MCF 10A (cell line): ENCODE data around the gene TRIM44. TPM values are rescaled to one million over a fixed set of nuclear protein-coding genes. Genes with fewer than 3 reads are reported as not detected.

Source experiments
- BruUV-seq: library from RNA; stranded (reverse); fragments of 400-500 nt; replicated peaks from 2 replicates; lab custom pipeline; 2021; lab: Mats Ljungman, UMichigan
- CTCF ChIA-PET: fragments of 300-600 bp; sonication (Branson Sonifier 250); formaldehyde crosslinking; extraction: SDS; loops from one replicate; lab custom pipeline; 2021; ENCODE audit warnings: antibody characterized with exemption, inconsistent platforms; lab: Yijun Ruan, JAX
- POLR2A ChIA-PET: fragments of 300-600, 350-650 bp; sonication (Branson Sonifier 250); formaldehyde crosslinking; extraction: SDS; loops from one replicate; lab custom pipeline; 2020; ENCODE audit warnings: antibody characterized with exemption, inconsistent platforms; lab: Yijun Ruan, JAX
- DNase-seq: peaks from one replicate; pipeline ENCODE4 v3.0.0-alpha.2; 2018; ENCODE audit not compliant: unreplicated experiment
- H3K27ac Mint-ChIP-seq: one replicate; pipeline ENCODE4 v1.8.0; 2022; ENCODE audit warnings: mild to moderate bottlenecking, low read depth, mixed read lengths; ENCODE audit not compliant: unreplicated experiment
- H3K27me3 Mint-ChIP-seq: one replicate; pipeline ENCODE4 v1.8.0; 2022; ENCODE audit warnings: mixed read lengths; ENCODE audit not compliant: insufficient read depth, unreplicated experiment
- H3K36me3 Mint-ChIP-seq: one replicate; pipeline ENCODE4 v1.8.0; 2022; ENCODE audit warnings: mild to moderate bottlenecking, moderate library complexity, mixed read lengths; ENCODE audit not compliant: insufficient read depth, unreplicated experiment
- H3K4me1 Mint-ChIP-seq: one replicate; pipeline ENCODE4 v1.8.0; 2022; ENCODE audit warnings: mixed read lengths; ENCODE audit not compliant: insufficient read depth, unreplicated experiment
- H3K4me3 Mint-ChIP-seq: one replicate; pipeline ENCODE4 v1.8.0; 2022; ENCODE audit warnings: mild to moderate bottlenecking, moderate library complexity, mixed read lengths; ENCODE audit not compliant: unreplicated experiment
- H3K9me3 Mint-ChIP-seq: one replicate; pipeline ENCODE4 v1.8.0; 2022; ENCODE audit warnings: mixed read lengths; ENCODE audit not compliant: unreplicated experiment
- CTCF ChIP-seq: fragments of 200-600 bp; IDR thresholded peaks from one replicate; pipeline ENCODE4 v1.8.0; 2022; ENCODE audit warnings: antibody characterized with exemption, mild to moderate bottlenecking; ENCODE audit not compliant: unreplicated experiment
- intact Hi-C: fragments of 100-400 bp; cut with micrococcal nuclease; formaldehyde crosslinking; loops from 2 replicates; pipeline ENCODE4 v1.14.1; 2022
- total RNA-seq: library from RNA; stranded (reverse); gene quantifications from 2 replicates; pipeline ENCODE4 v1.2.3, GENCODE V29; 2022

The TRIM44 gene
- total RNA-seq, 1 experiment from 2014 or later = 103 TPM

DNA sequence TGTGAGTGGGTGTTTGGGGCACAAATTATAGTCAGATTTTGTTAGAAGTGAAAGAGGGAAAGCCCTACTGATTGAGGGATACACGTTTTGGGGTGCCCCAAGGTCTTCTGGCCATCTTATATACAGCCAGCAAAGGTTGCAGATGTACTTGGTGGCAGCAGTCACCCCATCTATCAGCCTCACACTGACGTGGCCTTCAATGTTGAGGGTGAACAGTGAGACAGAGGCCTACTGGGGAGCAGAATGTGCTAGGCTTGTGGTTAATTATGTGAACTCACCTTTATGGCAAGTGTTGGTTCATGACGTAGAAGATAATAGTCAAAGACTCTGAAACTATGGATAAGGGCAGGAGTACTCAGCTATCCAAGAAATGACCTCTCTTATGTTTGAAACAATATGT is 121.2 kb downstream of the TRIM44 start:
- DNase-seq = no peak
- intact Hi-C loops = no loop called here
- no peaks in the 10 kb centered on the region for H3K36me3 Mint-ChIP-seq
- no peak overlapping the region for H3K4me3 Mint-ChIP-seq
- H3K9me3 Mint-ChIP-seq = no peaks in the 10 kb centered on the region
- ChIA-PET POLR2A (interaction anchor here (1.4 to 1.8 kb wide), 2 partner anchors 9 to 36 kb away, joined by 3 to 4 read pairs; no protein-coding TSS in a partner anchor), CTCF (no interaction called here)
- H3K27ac Mint-ChIP-seq = no peak overlapping the region
- no peaks in the 10 kb centered on the region for H3K27me3 Mint-ChIP-seq
- no TSS peak for BruUV-seq
- TF ChIP-seq CTCF = no peak
- peaks cover 30% of the 10 kb centered on the region for H3K4me1 Mint-ChIP-seq

- H3K4me3 Mint-ChIP-seq = no peak overlapping the region
- ChIA-PET POLR2A (interaction anchor here (0.6 to 2.4 kb wide), 3 partner anchors 11 to 37 kb away, joined by 3 to 7 read pairs (median 3); no protein-coding TSS in a partner anchor), CTCF (no interaction called here)
- no peak overlapping the region for H3K27ac Mint-ChIP-seq
- TF ChIP-seq CTCF = no peak
- peaks cover 30% of the 10 kb centered on the region for H3K4me1 Mint-ChIP-seq
- no peaks in the 10 kb centered on the region for H3K27me3 Mint-ChIP-seq
- H3K9me3 Mint-ChIP-seq = no peaks in the 10 kb centered on the region
- H3K36me3 Mint-ChIP-seq = no peaks in the 10 kb centered on the region
- BruUV-seq = no TSS peak
- intact Hi-C loops = no loop called here
- no peak for DNase-seq
Observed at GRCh38 chr11:35784699-35785098, 122.1 kb downstream of the TRIM44 start.

DNA sequence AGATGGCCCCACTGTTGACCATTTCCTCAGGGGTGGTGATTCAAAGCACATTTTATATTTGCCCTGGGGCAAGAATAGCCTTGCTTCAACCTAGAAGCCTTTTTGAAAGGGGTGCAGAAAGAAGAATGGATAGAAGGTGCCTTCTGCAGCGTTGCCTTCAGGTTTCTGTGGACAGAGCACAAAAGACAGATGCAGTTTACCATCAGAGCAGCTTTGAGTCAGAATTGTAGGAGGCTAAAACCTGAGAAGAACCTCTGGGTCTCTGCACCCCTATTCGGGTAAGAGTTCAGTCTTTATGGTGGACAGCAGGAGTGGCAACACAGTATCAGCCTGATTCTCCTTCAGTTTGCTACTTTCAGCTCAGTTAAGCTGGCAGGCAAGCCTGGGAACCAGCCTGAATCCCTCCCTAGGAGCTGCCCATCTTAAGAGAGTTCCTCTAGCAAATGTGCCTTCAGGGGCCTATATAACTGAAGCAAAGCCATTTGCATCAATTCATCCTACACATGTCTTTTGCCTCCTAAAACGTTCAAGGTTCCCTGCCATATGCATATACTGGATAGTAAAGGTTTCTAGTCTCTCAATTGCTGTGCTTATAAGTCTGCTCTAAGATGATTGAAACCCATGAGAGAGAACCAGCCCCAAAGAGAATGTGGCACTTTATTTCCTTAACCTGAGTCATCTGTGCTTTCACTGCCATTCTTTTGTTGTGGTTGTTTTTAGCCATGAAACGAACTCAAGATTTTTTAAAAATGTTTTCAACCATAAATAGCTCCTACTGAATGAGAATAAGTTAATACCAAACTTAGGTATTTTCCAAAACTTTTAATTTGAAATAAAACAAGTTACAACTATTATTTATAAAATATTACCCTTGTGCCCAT is 123.0 kb downstream of the TRIM44 start:
- H3K4me3 Mint-ChIP-seq = no peak overlapping the region
- ChIA-PET CTCF (interaction anchor here (0.6 to 1.0 kb wide), 2 partner anchors 10 to 28 kb away, joined by 3 read pairs; no protein-coding TSS in a partner anchor), POLR2A (interaction anchor here (0.6 to 2.4 kb wide), 3 partner anchors 10 to 38 kb away, joined by 3 to 7 read pairs (median 3); no protein-coding TSS in a partner anchor)
- H3K9me3 Mint-ChIP-seq = no peaks in the 10 kb centered on the region
- peaks cover 30% of the 10 kb centered on the region for H3K4me1 Mint-ChIP-seq
- intact Hi-C loops = no loop called here
- peak overlapping the region; percentile 23 for H3K27ac Mint-ChIP-seq
- DNase-seq = no peak
- H3K36me3 Mint-ChIP-seq = peaks cover 2% of the 10 kb centered on the region
- TF ChIP-seq CTCF = no peak
- no peaks in the 10 kb centered on the region for H3K27me3 Mint-ChIP-seq
- no TSS peak for BruUV-seq

DNA sequence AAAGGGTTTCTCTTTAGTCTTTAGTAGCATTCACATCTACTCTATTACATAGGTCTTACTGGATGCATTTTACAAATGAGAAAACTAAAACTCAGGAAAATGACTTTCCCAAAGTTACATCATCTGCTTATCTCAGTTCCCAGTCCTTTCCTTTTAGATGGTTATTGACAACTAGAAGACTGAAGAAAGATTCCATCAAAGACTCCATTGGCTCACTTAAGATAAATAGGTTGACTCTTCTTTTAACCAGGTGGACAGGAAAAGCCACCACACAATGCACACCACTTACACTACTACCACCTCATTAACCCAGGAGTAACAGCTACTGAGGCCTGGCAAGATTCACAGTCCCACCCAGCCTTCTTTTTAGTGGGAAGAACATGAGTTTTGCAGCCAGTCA is 123.6 kb downstream of the TRIM44 start:
- ChIA-PET CTCF (interaction anchor here (0.6 kb wide), 1 partner anchor 10 kb away, joined by 3 read pairs; no protein-coding TSS in a partner anchor), POLR2A (interaction anchor here (2.4 kb wide), 1 partner anchor 9 kb away, joined by 7 read pairs; no protein-coding TSS in a partner anchor)
- Mint-ChIP-seq H3K4me3 (no peak overlapping the region), H3K27me3 (no peaks in the 10 kb centered on the region), H3K9me3 (no peaks in the 10 kb centered on the region), H3K27ac (peak overlapping the region; percentile 23), H3K36me3 (peaks cover 9% of the 10 kb centered on the region), H3K4me1 (peaks cover 30% of the 10 kb centered on the region)
- no peak for TF ChIP-seq CTCF
- intact Hi-C loops = no loop called here
- BruUV-seq = no TSS peak
- no peak for DNase-seq
